Stimulated activated CD4-positive, alpha-beta T cell treated with anti-CD3 and anti-CD28 coated beads, TNF-alpha, amount 100 ng/mL, for 4 hours (primary cell): Measurements from ENCODE around the gene CNTNAP4.

ENCODE experiments used
- DNase-seq, 3 experiments: peaks; one replicate each; pipeline ENCODE4 v3.0.0-alpha.2; 2020; ENCODE audit warnings: low read depth in 3 of 3

The CNTNAP4 gene

DNA sequence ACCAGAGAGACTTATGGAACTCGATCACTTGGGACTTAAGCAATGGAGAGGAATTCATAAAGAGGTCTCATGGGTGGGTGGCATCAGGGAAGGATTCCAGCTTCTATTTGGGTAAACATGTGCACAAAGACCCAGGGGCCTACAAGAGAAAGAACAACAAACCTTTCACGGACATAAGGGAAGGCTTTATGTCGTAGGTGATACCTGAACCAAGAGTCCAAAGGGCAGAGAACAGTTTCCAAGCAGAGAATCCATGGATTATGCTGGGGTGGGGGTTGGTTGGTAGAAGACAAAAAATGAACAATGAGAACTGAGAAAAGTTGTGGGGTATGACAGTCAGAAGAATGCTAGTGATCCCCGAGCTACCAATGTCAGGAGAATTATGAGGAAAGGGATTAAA lies 119.8 kb downstream of the CNTNAP4 start:
- DNase-seq: no peak

GRCh38 chr16:76409706-76410105 lies 132.5 kb downstream of the CNTNAP4 start:
- DNase-seq: no peak

DNA sequence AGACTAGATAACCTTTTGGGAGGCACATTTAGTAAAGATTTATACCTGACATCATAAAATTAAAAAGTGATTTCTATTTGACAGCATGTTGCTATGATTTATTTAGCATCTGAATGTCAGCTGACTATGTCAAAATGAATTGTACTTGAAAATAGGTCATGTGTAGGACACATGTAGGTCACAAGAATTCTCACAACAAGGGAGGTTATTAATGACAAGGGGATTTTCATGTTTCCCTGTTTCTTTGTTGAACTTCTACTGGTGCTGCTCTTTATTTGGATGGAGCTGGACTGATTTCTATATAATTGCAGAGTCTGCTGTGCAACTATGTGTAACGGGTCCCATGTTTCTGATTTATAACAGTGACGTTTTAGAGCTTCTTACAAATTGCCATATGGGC lies 144.4 kb downstream of the CNTNAP4 start:
- no peak for DNase-seq

DNA sequence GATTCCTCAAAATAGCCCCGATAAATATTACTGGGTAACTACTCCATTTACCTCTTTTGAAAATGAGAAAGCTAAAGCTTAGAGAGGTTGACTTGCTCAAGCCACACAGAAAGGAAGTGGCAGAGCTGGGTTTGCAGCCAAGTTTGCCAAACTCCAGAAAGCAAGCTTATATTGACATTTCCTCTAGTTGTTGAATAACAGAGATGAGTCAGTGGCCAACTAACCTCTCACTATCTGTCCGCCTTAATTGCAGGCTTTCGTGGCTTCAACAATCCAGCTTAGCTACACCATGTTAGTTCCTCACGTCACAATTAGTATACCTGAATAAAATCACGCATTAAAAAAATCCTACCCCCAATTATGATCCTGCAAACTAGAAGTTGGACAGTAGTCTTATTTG lies 151.7 kb downstream of the CNTNAP4 start:
- DNase-seq: no peak

DNA sequence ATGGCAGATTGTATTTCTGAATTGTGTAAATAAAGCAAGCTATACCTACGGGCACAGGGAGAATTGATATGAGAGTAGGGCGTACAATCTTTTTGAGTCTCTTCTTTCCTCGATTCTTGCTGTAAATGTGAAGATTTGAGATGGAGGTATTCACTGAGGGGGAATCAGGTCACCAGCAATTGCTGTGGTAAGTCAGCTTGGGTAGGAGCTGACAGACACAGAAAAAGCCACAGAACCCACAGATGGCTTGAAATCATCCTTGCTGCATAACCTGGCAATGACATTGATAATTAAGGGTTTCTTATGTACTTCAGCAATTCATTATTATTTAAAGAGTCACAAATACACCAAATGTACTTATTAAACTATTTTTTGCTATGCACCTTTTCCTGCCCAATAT lies 164.2 kb downstream of the CNTNAP4 start:
- no peak for DNase-seq

DNA sequence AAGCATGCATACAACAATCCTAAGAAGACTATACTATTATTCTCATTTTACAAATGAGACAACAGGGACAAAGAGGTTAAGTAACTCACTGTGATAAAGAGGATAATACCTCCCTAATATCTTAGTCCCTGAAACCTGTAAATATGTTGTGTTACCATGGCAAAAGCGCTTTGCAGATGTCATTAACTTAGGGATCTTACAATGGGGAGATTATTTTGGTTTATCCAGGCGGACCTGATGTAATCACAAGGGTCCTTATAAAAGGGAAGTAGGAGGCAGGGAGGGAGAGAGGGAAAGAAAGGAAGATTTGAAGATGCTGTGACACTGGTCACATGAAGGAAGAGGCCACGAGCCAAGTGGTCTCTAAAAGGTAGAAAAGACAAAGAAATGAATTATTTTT lies 164.7 kb downstream of the CNTNAP4 start:
- no peak for DNase-seq

DNA sequence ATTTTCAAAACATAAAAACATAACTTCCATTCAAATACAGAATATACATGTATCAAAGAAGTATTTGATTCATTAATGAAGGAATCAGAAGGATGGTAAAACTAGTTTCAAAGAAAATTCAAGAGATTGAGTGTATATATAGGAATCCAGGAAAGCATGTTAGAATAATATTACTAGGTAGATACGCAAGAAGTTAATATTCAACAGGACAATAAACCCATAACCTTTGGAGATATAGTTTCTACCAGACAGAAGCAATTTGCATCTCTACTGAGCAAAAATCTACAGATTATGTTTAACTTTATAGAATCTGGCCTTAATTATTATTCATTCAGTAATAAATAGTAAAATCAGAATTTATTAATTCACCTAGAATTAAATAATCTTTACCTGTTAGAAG lies 166.8 kb downstream of the CNTNAP4 start:
- no peak for DNase-seq

DNA sequence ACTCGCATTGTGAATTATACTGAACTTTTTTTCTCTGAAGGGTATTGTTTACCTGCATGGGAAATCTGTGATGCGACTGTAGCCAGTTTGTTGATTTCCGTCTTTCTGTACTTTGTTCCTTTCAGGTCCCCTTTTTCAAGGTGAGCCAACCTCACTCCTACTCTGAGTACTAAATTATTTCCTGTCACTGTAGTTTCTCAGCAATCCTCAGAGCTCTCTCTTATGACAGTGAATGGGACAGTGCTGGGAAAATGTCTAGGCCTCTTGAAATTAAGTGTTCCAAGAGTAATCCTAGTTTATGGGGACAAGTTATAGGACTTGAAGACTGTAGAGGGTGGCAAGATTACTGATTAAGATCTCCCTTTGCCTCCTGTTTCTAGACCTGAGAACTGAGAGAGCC lies 167.6 kb downstream of the CNTNAP4 start:
- DNase-seq: no peak

DNA sequence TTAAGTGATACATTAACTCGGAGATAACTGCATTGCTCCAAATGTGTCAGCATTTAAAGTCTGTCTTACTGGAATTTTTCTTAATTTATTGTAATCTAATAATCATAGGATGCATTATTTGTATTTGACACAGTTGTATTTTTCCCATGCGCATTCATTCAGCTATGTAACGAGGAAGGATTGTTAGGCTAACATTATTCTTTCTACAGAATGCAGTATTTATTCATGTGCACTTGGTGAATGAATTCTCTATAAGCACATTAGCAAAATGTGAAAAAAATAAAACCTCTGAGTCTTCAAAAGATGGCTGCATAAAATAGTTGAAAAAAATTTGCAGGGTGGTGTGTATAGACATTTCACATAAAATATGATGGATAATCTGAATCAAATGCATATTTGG lies 168.6 kb downstream of the CNTNAP4 start:
- DNase-seq: no peak

DNA sequence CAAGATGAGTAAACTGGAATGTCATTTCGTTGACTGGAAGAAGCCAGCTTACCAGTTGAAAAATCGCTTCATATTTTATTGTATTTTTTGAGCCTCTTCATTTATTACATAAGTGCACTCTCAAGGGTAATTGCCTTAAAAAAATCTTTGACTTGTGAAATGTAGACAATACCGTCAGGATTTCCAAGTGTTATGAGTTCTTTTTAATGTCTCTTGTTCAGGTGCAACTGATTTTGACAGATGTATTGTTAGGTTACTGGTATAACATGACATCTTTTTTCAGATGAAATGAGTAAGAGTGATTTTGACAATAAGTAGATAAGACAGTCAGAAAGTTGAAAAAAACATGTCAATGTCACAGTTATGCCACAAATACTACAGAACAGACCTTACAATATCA lies 169.1 kb downstream of the CNTNAP4 start:
- no peak for DNase-seq

- DNase-seq: no peak
Observed at GRCh38 chr16:76450890-76451289, 173.7 kb downstream of the CNTNAP4 start.

DNA sequence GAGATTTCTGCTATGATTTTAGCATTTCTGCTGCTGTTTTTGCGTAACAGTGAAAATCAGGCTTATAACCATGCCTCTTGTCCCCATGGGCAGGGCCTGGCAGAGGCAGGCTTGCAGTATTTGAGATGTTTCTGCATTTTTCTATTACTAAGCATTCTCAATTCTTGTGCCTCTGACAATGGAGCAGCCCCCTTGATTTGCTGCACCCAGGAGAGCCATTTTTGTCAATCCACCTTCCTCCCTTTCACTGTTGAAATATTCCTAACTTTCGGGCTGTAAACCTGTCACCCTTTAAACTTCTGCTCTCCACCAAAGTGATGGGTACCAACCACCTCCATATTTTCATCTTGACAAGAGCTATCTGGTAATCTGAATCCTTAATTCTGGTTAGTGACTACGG lies 178.1 kb downstream of the CNTNAP4 start:
- DNase-seq: no peak

DNA sequence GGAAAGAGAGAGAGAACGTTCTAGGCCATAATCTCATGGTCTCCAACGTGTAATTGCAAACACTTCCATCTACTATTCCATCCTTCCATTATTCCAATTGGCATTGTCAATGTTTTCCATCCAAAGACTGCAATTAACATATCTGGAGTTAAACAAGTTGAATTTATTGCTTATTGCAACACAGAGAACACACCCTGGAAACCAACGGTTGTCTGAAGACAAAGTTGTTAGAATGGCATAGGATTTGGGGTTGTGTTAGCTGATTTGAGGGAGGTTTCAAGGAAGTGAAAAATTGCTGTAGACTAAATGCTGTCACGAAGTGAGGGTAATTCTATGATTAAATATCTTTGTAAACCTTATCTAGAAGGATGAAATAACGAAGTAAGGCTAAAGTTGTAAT lies 178.8 kb downstream of the CNTNAP4 start:
- DNase-seq: no peak

GRCh38 chr16:76459111-76459510 lies 181.9 kb downstream of the CNTNAP4 start:
- no peak for DNase-seq

GRCh38 chr16:76461836-76462235 lies 184.6 kb downstream of the CNTNAP4 start:
- no peak for DNase-seq

- DNase-seq: no peak
Observed at GRCh38 chr16:76464955-76465620, 187.9 kb downstream of the CNTNAP4 start.

DNA sequence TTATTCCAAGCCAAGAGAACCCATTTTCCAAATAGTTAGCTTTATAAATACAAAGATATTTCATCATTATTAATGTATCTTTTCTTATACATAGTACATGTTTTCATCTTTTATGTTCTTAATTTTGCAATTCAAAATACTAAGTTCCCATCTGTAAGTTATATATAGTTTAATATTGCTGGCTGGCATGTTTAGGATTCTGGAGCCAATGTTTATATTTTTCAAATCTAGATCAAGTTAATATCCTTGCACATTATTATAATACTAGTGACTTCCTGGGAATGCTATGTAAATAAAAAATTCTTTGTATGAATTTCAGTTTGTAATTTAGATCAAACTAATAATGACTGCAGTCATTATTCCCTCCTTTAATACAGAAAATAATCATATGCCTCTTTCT lies 189.7 kb downstream of the CNTNAP4 start:
- no peak for DNase-seq

DNA sequence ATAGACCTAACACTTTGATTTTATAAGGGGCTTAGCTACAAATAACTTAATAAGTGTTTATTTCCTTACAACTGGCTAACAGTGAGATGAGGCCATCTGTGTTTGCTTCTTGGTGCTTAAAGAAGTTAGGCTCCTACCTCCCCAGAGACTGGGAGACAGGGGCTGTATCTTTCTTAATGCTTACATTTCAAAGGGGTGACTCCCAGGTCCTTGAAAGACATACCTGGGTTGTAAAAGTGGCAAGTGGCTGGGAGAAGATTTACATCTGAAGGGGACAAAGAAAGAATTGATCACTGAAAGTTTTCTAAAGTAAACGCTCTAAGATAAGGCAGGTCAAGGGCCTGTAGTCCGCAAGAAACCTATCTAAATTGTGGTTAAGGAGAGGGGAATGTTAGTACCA lies 196.8 kb downstream of the CNTNAP4 start:
- DNase-seq: no peak

- DNase-seq: no peak
Observed at GRCh38 chr16:76478105-76478504, 200.9 kb downstream of the CNTNAP4 start.

DNA sequence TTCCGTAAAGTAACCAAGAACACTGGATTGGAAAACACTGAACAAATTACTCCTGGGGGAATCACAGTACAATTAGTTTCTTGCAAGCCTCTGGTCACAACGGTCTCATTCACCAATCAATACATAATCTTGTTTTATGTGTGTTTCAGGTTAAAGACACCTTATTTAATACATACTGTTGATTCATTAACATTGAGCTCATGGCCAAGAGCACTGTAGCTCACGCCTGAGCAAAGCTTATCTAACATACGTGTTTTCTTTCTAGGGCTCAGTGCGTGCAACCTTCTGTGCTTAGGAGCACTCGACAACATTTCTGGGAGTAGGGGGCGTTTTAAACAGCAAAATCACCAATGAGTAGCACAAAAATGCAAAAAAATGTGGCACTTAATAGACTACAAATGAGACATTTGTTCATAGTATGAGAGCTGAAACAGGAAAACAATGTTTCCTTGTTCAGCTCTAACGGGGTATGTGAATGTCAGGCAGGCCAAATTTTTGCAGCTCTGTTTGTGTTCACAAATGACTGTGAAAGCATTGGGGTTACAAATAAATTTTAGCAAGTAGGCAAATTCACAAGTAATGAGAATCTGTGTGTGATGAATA lies 206.2 kb downstream of the CNTNAP4 start:
- DNase-seq: no peak

DNA sequence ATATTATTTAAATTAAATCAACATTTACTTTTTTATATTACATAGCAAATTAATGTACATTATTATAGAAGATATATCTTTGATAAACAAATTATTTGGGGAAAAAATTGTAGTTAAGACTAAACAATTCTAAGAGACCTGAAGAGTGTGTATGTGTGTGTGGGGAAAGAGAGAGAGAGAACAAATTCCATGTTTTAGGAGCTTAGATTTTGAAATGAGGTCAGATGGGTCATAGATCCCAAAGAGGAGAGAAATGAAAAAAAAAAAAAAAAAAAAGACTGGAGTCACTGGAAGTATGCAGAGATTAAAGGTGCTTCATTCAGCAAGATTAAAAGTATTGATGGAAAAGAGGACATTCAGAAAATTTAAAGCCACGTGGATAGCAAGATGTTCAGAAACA lies 206.8 kb downstream of the CNTNAP4 start:
- no peak for DNase-seq

GRCh38 chr16:76486740-76487139 lies 209.5 kb downstream of the CNTNAP4 start:
- no peak for DNase-seq

DNA sequence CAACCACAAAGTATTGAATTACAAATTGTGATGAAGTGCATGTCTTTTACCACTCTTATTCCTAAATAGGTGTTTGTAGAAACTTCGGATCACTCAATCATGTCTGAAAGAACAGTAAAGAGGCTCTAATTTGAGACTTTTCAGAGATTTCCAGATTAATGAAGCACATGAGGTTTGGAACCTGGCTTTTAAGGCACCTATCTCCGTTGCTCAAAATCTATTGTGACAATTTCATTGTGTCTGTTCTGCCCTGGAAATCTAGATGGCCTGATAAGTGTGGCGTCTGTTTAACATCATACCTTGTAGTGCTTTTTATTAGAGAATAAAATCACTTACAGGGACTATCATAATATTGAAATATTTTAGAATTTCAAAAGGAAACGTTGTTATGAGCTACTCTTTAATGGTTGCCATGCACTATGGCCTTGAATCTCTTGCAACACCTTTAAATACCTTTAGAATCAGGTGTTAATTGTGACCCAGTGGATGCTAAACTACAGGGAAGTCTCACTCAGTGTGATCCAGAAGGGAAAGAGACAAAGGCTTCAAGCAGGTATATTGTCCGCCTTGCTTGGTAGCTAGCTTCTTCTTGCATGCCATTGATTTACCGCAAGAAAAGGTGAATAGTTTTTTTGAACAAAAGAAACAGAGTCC lies 210.3 kb downstream of the CNTNAP4 start:
- no peak for DNase-seq

GRCh38 chr16:76488065-76488417 lies 210.8 kb downstream of the CNTNAP4 start:
- no peak for DNase-seq
